PFSK-1 (cell line): ENCODE data around the gene PROP1.

Source experiments
- FOXP2 ChIP-seq: optimal IDR thresholded peaks from 2 replicates; pipeline ENCODE3; 2011; ENCODE audit warnings: borderline replicate concordance, control low read depth, inconsistent platforms; ENCODE audit not compliant: insufficient read depth; ENCODE audit errors: extremely low read length, extremely low read depth
- POLR2AphosphoS5 ChIP-seq: IDR thresholded peaks from 2 replicates; pipeline ENCODE4 v1.6.1; 2012; ENCODE audit warnings: low read depth, mild to moderate bottlenecking, control low read depth, low read length, moderate library complexity
- REST ChIP-seq, 2 experiments: IDR thresholded peaks; 2 replicates each; pipeline versions ENCODE4 v1.6.1 to v1.8.0; 2011 to 2012; ENCODE audit warnings: low read depth in 2 of 2, low read length in 2 of 2, control low read depth in 1 of 2, inconsistent platforms in 1 of 2, mild to moderate bottlenecking in 1 of 2, moderate library complexity in 1 of 2; ENCODE audit not compliant: insufficient read depth in 1 of 2
- SIN3A ChIP-seq: IDR thresholded peaks from 2 replicates; pipeline ENCODE4 v1.6.1; 2012; ENCODE audit warnings: mild to moderate bottlenecking, low read length, moderate library complexity, borderline replicate concordance; ENCODE audit not compliant: insufficient read depth
- TAF1 ChIP-seq: IDR thresholded peaks from 2 replicates; pipeline ENCODE4 v1.6.1; 2012; ENCODE audit warnings: low read length, control low read depth, borderline replicate concordance; ENCODE audit not compliant: insufficient read depth

PROP1 gene

GRCh38 chr5:177972613-177973012, 23.4 kb downstream of the PROP1 start:
- no peak for TF ChIP-seq SIN3A
- no peak for TF ChIP-seq REST (IDR thresholded peaks at IDR 0.05; ENCODE audit: insufficient read depth in 1 of 2, low read depth in 2 of 2, low read length in 2 of 2)
- TF ChIP-seq TAF1 = no peak
- no peak for TF ChIP-seq POLR2AphosphoS5
- TF ChIP-seq FOXP2 = no peak

GRCh38 chr5:177968661-177969211, 27.3 kb downstream of the PROP1 start:
- no peak for TF ChIP-seq REST (IDR thresholded peaks at IDR 0.05; ENCODE audit: insufficient read depth in 1 of 2, low read depth in 2 of 2, low read length in 2 of 2)
- TF ChIP-seq FOXP2 = no peak
- no peak for TF ChIP-seq TAF1
- TF ChIP-seq SIN3A = no peak
- TF ChIP-seq POLR2AphosphoS5 = no peak

- TF ChIP-seq POLR2AphosphoS5 = no peak
- no peak for TF ChIP-seq SIN3A
- TF ChIP-seq FOXP2 = no peak
- TF ChIP-seq TAF1 = no peak
- TF ChIP-seq REST (IDR thresholded peaks at IDR 0.05; ENCODE audit: insufficient read depth in 1 of 2, low read depth in 2 of 2, low read length in 2 of 2) = no peak
Observed at GRCh38 chr5:177967221-177967887, 28.7 kb downstream of the PROP1 start.

GRCh38 chr5:177966839-177967166, 29.2 kb downstream of the PROP1 start:
- no peak for TF ChIP-seq FOXP2
- TF ChIP-seq TAF1 = no peak

GRCh38 chr5:177966009-177966838, 29.8 kb downstream of the PROP1 start:
- TF ChIP-seq FOXP2 = no peak
- TF ChIP-seq TAF1 = no peak
- no peak for TF ChIP-seq SIN3A
- TF ChIP-seq REST (IDR thresholded peaks at IDR 0.05; ENCODE audit: insufficient read depth in 1 of 2, low read depth in 2 of 2, low read length in 2 of 2) = no peak
- TF ChIP-seq POLR2AphosphoS5 = no peak
